HG02623 (cell line): Measurements from ENCODE around the gene TAPBPL.
"Not testable (repeated sequence)": the region's sequence is repeated elsewhere in the genome, so short reads cannot be mapped to it uniquely, and the experiment has no call there.

Source experiments
- ATAC-seq: cut with Tn5 transposase; IDR thresholded peaks from one replicate; pipeline ENCODE4 v1.9.1; 2021; ENCODE audit warnings: moderate library complexity; ENCODE audit not compliant: unreplicated experiment

TAPBPL gene

DNA sequence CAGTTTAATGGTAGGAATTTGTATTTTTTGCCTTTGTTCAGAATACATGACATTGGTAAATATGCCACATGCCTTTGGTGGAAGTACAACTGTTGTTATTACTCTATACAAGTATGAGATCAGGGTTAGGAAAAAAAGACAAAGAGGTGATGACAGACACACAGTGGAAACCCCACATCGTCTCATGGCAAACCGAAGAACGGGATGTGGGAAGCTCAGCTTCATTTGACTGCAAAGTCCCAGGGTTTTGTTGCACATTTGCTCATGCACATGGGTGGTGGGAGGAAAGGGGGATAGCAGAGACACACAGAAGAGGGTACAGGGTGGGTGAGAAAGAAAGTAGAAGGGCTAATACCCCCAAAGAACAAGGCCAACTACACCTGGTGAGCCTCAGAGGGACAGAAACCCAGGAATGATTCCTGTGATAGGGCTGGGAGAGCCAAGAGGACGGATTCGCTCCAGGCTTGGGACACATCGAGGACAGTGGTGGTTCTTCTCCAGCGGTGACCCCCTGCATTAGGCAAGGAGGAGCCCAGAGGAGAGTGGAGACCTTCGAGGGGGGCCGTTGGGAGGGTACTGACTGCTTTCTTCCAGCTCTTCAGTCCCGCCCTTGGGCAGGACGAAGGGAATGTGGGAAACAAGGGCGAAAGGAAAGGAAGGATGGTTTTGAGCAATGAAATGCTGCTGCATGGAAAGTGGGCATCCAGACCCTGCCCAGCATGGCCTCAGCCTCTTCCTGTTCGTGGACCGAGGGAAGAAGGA is 10.6 kb downstream of the TAPBPL start:
- ATAC-seq = no peak

DNA sequence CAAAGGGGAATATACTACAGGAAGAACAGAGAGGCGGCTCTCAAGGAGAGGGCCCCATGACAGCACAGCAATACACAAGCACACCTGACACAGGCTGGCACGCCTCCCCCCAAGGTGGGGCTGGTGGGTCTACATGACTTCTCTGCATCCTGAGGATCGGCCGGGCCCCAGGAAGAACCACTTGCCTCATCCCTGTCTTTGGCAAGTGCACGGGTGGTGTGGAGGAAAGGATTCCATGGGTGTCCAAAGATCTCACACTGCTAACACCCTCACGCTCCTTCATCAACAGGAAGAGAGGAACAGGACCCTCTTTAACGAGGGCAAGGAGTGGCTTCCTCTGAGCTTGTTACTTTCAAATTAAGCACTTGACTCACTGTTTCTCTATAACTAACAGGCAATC is 11.4 kb downstream of the TAPBPL start:
- no peak for ATAC-seq

DNA sequence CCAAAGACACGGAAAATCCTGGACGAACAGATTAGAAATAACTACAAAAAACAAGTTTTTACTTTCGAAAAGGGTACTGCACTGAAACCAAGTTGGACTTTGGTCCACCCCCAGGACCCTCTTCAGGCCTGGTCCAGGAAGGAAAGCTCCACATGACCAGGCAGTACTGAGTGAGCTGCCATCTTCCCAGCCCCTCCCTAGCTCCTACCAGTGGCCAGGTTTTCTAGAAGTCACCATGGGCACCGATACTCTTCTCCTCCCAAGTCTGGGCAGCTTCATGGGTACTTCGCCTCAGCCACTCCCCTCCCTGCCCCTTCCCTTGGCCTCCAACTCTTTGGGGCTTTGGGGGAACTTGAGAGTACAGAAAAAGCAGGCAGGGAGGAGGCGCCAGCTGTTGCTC is 12.0 kb downstream of the TAPBPL start:
- no peak for ATAC-seq

DNA sequence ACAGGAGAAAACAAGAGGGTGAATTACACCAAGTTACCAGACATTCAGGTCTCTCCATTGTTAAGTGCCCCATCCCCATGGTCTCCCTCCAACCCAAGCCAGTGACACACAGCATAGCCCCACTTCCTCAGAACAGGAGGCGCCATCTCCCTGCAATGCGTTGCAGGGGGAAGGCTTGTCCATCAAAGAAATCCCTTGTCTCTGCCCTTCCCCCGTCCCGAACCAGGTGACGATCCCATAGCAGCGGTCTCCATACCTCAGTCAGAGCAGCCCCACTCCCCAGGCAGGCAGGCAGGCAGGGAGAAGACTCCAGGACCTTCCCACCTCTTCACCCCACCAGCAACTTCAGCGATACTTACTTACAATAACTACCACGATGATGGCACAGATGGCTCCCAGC is 12.7 kb downstream of the TAPBPL start:
- no peak for ATAC-seq

DNA sequence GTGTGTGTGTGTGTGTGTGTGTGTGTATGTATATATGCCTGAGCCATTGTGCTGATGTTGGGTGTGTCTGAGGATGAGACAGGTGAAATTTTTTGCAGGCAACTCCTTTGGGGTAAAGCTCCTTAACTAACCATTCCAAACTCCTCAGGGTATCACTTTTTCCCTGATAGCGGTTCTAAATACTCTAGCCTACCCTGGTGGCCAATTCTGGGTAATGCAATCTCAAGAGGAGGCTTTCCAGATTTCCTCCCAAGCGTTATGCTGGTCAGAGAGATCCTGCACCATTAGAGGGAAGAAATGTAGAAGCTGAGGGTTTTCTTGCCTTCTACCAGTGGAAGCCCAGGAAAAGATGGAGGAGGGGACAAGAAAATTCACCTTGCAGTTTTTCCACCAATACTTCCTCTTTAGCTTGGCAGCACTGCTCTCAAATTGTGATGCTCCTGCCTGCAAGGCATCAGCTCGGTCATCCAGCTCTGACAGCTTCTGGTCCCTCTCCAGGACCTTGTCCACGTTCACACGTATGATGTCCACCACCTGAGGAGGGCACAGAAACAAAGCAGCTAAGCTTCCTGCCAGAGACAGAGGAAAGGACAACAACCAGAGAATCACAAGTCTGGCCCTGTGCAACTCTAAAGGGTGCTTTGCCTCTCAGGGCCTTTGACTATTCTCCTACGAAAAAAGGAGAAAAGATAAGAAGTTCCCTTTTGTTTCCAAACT is 13.8 kb downstream of the TAPBPL start:
- ATAC-seq = no peak

DNA sequence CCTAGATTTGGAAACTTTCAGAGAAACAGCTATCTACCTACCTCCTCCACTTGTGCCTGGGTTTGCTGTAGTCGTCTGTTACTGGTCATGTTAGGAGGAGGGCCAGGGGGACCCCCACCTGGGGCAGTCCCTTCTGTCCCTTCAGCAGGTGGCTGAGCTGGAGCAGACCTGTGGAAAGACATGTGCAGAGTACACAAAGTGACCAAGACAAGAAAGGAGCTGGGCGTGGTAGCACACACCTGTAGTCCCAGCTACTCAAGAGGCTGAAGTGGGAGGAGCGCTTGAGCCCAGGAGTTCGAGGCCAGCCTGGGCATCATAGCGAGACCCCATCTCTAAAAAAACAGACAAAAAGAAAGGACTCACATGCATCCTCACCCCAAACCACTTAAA is 14.3 kb downstream of the TAPBPL start:
- ATAC-seq = no peak

DNA sequence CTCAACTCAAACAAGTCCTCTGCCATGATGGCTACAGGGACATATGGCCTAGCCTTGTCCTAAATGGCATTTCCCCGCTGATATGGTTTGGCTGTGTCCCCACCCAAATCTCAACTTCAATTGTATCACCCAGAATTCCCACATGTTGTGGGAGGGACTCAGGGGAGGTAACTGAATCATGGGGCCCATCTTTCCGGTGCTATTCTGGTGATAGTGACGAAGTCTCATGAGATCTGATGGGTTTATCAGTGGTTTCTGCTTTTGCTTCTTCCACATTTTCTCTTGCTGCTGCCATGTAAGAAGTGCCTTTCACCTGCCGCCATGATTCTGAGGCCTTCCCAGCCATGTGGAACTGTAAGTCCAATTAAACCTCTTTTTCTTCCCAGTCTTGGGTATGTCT is 14.9 kb downstream of the TAPBPL start:
- ATAC-seq = not testable (repeated sequence)

DNA sequence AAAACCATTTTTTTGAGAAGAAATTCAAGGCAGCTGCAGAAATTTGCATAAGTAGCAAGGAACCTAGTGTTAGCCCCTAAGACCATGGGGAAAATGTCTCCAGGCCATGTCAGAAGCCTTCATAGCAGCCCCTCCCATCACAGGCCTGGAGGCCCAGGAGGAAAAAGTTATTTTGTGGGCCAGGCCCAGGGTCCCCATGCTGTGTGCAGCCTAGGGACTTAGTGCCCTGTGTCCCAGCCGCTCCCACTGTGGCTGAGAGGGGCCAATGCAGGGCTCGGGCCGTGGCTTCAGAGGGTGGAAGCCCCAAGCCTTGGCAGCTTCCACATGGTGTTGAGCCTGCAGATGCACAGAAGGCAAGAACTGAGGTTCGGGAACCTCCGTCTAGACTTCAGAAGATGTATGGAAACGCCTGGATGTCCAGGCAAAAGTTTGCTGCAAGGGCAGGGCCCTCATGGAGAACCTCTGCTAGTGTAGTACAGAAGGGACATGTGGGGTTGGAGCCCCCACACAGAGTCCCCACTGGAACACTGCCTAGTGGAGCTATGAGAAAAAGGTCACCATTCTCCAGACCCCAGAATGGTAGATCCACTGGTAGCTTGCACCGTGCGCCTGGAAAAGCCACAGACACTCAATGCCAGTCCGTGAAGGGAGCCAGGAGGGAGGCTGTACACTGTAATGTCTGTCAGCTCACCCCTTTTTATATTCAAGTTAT is 15.9 kb downstream of the TAPBPL start:
- ATAC-seq = not testable (repeated sequence)

DNA sequence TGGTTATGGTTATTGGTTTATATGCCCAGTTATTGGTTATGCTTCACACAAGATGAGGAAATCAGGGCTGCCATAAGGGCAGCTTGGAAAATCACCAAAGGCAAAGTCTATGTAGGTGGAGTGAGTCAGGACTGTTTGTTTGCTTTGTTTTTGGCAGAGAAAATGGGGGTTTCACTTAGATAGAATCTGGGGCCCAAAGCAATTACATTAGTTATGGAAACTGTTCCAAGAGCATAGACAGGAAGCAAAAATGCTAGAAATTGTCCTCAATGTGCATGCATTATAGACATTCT is 16.4 kb downstream of the TAPBPL start:
- no peak for ATAC-seq

DNA sequence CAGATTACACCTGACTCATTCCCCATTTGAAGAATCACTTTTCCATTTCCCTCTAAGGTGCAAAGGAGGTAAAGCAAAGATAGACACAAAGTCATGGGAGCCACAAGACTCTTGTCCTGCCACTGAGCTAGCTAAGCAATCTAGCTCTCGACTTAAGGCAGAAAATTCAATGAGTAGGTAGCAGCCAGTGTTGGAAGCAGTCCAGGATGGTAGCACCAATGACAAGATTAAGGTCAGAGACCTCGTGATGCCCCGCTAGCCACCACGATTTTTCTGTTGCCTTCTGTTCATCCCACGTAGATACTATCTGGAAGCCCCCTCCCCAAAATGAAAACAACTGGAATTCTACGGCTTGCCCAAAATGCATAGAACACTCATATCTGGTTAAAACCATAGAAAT is 17.2 kb downstream of the TAPBPL start:
- ATAC-seq = no peak

DNA sequence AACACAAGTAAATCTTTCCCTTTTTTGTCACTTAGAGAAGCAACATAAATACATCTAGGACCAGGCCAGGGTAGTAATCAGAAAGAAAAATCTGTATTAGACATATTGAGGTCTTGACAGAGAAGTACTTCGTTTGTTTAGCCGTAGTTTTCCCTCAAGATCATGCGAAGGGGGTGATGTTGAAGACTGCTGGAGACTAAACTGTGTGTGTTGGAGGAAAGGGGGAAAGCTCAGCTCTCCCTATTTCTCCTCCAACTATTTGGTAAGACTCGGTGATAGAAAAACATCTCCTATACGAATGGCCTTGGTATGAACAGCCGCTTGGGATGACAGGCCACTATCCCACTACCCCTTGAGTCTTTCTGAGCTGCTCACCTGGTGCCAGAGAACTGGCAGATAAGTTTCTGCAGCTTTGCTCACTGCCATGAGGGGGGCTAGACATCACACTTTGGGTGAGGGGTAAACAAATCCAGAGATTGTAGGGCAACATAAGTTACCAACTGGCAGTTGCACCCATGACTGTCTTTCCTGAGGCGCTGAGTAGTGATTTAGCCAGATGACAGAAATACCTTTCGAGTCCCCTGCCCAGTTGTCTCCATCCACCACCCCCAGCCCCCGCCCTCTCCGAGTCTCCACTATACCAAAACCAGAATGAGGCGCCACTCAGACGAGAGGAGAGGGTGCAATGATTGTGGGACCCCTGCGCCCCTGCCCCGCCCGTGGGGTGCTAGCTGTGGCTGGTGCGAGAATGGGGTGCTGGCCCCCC is 17.9 kb downstream of the TAPBPL start:
- ATAC-seq = no peak

DNA sequence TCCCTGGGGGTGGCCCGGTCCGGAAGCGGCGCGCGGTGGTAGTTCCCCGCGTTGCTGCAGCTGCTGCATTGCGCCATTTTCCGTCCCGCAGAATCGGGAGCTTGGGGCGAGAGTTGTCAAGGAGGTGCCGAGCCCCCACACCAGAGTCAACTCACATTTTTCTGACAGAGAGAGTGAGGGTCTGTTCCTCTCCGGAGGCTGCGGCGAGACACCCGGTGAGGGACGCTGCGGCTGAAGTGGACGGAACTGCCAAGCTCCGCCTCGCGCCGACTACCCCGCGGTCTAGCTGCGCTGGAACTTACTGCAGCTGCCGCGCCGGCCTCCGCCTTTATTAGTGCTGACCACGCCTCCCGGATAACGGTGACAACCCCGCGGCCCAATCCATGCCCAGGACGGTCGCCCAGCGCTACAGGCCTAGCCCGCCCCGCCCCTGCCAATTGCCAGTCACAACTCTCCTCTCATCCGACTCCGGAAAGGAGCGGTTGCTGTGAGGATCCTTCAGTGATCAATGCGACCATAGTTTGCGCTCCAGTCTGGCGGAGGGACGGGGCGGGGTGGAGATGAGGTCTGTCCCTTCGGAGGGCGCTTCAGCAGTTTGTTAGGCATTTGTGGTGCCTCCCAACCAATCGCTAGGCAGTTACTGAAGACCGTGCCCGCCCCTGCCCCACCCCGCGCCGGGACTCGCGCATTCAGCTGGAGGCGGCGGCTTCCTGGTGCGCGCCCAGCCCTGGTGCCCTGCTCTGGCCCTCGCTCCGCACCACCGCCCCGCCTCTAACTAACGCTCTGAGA is 18.7 kb downstream of the TAPBPL start, which contains the start of gene VAMP1:
TSS of gene VAMP1 (minus strand) at position 303 of the 789 bp plus-strand sequence. CDS start at position 157, 146 bp downstream.
- ATAC-seq = peak; percentile 84

DNA sequence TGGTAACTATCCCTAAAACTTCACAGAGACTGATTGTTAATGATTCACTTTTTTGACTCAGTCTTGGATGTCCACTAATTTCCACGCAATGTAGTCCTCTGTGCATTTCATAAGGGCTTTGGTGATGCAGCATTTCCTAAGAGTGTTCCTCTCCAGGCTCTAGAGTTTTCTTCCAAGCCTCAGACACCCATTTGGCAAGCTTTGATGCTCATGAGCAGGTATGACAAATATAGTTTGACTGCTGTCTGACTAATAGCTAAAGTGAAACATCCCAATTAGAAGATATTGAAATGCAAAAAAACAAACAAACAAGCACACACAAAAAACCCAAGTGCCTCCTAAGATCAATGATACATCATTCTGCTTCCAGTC is 20.1 kb downstream of the TAPBPL start:
- ATAC-seq = no peak

DNA sequence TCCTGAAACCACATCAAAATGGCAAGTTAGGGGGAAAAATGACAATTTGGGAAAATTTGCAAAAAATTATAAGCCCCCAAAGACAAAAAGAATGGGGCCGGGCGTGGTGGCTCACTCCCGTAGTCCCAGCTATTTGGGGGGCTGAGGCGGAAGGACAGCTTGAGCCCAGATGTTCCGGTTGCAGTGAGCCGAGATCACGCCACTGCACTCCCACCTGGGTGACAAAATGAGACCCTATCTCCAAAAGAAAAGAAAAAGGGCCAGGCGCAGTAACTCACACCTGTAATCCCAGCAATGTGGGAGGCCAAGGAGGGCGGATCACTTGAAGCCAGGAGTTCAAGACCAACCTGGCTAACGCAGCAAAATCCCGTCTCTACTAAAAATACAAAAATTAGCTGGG is 20.6 kb downstream of the TAPBPL start:
- ATAC-seq = no peak

DNA sequence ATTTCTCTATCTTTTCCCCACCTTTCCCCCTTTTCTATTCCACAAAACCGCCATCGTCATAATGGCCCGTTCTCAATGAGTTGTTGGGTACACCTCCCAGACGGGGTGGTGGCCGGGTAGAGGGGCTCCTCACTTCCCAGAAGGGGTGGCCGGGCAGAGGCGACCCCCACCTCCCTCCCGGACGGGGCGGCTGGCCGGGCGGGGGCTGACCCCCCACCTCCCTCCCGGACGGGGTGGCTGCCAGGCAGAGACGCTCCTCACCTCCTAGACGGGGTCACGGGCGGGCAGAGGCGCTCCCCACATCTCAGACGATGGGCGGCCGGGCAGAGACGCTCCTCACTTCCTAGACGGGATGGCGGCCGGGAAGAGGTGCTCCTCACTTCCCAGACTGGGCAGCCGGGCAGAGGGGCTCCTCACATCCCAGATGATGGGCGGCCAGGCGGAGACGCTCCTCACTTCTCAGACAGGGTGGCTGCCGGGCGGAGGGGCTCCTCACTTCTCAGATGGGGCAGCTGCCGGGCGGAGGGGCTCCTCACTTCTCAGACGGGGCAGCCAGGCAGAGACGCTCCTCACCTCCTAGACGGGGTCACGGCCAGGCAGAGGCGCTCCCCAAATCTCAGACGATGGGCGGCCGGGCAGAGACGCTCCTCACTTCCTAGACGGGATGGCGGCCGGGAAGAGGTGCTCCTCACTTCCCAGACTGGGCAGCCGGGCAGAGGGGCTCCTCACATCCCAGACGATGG is 23.6 kb downstream of the TAPBPL start:
- ATAC-seq = not testable (repeated sequence)

DNA sequence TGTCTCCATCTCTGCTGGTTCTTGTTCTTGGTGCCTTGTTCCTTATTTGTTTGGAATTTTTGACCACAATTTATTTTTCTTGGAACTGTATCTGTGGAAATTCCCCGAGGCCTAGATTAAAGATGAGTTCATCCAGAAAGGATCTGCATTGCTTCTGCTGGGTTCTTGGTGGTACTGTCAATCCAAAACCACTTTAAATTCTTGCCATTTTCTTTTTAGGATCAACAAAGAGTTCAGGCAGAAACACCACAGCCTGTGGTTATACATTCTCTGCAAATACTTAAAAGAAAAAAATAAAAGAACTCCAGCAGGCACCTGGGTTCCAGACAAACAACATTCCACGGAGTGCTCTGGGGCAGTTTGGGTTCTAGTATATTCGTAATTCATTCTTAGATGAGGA is 24.6 kb downstream of the TAPBPL start:
- ATAC-seq = no peak

DNA sequence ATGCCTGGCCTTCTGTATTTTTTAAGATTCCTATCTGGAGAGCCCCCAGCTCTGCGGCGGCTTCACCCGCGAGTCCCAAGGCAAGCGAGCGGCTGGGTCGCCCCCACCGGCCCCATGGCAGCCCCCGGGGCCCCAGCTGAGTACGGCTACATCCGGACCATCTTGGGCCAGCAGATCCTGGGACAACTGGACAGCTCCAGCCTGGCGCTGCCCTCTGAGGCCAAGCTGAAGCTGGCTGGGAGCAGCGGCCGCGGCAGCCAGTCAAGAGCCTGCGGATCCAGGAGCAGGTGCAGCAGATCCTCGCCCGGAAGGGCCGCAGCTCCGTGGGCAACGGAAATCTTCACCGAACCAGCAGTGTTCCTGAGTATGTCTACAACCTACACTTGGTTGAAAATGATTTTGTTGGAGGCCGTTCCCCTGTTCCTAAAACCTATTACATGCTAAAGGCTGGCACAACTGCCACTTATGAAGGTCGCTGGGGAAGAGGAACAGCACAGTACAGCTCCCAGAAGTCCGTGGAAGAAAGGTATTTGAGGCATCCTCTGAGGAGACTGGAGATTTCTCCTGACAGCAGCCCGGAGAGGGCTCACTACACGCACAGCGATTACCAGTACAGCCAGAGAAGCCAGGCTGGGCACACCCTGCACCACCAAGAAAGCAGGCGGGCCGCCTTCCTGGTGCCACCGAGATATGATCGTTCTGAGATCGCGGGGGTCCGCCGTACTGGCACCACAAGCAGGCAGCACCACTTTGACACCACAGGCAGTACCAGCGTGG is 25.9 kb downstream of the TAPBPL start:
- ATAC-seq = not testable (repeated sequence)

DNA sequence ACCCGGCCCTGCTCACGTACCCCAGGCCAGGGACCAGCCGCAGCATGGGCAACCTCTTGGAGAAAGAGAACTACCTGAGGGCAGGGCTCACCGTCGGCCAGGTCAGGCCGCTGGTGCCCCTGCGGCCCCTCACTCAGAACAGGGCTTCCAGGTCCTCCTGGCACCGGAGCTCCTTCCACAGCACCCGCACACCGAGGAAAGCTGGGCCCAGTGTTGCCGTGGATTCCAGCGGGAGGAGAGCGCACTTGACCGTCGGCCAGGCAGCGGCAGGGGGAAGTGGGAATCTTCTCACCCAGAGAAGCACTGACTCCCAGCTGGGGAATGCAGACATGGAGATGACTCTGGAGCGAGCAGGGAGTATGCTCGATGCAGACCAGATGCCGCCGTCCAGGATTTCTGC is 26.6 kb downstream of the TAPBPL start:
- no peak for ATAC-seq

DNA sequence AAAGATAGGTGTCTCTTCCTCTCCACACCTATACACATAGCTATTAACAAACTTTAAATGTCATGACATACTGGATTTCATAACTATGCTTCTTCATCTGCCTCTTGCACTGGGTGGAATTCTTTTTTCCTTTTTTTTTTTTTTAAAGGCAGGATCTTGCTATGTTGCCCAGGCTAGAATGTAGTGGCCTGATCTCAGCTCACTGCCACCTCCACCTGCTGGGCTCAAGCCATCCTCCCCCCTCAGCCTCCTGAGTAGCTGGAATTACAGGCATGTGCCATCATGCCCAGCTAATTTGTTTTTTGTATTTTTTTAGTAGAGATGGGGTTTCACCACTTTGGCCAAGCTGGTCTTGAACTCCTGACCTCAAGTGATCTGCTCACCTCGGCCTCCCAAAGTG is 36.4 kb downstream of the TAPBPL start:
- ATAC-seq = no peak
